SKM-1 (cell line): ENCODE results near the gene REXO1.
"Not testable (repeated sequence)": the region's sequence is repeated elsewhere in the genome, so short reads cannot be mapped to it uniquely, and the experiment has no call there.

Source experiments
- DNase-seq: peaks from one replicate; lab custom pipeline; 2025; ENCODE audit not compliant: unreplicated experiment; lab: John Stamatoyannopoulos, UW

REXO1 gene

DNA sequence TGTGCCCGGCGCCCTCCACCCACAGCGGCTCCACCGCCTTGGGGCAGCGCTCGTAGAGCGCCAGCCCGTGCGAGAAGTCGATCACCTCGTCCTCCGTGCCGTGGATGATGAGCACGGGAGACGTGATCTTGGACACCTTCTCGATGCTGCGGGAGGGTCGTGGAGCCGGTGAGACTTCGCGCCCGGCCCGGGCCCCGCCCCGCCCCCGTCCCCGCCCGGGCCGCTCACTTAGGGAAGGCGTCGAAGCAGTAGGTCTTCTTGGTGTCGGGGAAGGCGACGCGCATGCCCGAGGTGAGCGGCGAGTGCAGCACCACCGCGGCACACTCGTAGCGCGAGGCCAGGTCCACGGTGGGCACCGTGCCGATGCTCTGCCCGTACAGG, 29.0 kb upstream of the REXO1 start:
- DNase-seq, result not testable (repeated sequence)

DNA sequence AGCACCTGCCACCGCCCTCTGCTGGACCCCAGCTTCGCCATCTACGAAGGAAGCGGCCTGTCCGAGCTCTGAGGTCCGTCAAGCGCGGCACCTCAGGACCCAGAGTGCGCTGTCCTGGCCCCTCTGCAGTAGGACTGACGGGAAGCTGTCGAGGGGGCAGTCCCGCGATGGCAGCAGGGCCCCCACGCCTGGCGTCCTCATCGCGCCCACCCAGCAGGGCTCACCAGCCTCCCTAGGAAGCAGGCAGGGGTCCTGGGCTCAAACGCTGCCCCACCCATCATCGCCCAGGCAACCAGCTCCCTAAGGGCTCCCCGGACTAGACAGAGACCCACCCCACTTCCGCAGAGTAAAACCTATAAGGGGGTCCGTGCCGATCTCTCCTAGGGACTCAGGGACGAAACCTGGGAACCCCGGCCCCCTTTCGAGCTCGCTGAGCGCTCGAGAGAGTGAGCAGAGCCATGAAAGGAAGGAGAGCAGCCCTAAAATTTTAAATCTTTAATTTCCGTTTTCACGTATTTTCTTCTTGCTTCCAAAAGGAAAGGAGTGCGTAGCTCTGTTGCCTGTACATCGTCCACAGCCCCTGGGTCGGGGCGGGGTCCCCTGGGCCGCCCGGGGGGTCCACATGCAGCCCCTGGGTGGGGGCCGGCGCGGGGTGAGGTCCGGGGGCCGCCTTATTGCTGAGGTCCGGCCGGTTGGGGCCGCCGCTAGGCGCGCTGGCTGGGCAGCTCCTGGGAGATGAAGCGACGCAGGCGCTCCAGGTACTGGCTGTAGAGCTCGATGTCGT, 28.4 kb upstream of the REXO1 start:
- not testable (repeated sequence) for DNase-seq

DNA sequence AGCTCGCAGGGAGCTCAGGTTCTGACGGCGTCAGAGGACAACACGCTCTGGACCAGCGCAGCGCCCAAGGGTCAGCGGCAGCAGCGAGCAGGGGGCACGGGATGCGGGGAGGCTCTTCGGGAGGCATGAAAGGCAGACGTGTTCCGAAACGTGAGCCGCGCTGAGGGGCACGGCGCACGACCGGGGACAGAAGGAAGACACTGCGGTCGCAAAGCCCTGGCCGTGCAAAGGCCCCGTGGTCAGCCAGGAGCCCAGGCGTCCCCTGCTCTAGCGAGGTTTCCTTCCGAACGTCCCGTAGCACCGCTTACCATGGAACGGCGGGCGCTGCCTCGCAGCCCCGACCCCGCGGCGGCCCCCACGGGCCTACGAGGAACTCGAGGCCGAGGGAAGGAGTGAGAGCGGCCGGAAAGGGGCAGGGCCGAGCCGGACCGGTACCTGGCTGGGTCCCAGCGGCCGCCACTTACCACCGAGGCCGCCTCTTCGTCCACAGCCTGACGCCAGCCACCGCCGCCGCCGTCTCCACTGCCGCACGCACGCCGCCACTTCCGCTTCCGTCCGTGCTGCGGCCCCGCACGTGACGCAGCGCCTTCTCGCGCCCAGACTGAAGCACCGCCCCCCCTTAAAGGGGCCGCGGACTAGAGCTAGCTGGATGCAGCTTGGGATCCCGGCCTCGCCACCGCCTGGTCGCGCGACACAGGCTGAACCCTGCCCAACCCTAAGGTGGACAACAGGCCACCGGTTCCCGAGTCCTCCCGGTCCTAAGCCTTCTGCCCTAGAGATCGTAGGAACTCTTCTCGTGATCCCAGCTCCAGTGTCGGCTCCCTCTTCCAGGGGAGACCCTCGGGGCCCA, 27.6 kb upstream of the REXO1 start:
- peak; percentile 88 for DNase-seq

DNA sequence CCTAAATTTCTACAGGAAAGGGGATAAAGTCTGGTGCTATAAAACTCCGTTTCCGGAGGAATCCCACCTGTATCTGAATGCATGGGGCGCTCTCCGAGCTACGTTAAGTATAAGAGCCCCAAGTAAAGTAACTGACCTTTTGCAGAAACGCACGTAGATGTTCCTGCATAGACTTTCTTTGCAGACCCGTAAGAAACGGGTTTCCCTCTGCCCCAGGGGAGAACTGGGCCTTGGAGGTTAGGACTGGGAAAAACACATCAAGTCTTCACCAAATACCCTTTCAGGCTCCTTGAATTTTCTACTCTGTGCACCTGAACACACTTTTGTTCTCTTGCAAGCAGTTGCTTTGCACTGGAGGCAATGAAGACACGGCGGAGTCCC, 27.0 kb upstream of the REXO1 start:
- not testable (repeated sequence) for DNase-seq

DNA sequence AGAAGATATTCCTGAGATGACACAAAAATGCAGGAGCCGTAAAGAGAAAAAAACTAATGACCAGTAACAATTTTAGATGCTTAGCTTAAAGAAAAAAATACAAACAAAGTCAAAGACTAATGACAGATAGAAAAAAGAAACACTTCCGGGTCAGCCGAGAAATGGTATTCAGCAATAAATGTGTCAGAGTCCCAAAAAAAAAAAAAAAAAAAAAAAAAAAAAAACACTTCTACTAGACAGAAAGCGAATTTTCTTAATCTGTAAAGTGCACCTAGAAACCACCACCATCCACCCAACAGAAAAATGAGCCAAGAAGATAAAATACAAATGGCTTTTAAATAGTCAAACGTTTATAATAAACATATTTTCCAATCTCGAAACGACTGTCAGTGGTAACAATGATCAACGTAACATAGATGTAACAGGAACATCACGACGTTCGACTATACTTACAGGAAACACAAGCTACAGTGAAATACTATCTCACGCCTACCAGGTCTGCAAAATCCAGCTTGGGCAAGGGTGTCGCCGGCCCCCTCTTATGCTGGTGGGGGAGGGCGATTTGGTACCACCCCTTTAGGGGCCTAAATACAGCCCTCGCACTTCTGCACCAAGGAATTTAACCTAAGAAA, 26.4 kb upstream of the REXO1 start:
- DNase-seq, result no peak

DNA sequence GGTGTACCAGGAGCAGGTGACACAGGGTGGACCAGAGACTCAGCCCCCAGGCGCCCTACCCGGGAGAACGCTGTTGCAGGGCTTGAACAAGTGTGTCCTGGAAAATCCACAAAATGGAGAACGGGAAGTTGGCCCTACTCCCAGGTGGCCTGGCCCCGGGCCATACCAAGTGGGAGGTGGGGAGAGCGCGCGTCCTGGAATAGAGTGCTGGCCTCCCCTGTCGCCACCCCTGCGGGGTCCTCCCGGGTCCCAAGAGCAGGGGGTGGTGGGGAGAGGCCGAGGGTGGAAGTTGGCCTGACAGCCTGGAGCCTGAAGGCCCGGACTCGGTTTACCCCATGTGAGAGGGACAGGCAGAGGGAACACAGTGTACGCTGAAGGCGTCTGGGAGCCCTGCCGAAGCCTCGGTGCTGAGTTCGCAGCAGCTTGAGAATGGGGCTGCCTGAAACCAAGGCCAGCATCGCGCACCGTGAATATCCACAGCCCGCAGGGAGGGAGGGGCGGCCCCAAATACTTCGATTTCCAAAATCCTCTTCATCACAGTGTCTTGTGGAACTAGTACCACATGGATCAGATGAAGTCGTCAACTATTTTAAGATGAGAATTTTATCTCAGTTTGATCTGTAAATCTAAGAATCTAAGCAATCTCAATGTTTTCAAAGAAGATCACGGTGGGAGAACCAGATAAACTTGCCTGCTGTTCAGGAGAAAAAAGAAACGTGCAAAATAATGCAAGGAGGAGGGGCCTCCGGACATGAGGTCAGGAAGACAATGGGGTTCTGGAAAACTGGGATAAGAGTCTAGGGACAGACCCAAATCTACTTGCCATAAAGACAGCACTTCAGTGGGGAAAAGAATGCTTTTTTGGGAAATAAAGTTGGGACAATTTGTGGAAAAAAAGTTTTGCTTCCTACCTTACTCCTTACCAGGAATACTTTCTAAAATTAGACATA, 25.5 kb upstream of the REXO1 start:
- no peak for DNase-seq

DNA sequence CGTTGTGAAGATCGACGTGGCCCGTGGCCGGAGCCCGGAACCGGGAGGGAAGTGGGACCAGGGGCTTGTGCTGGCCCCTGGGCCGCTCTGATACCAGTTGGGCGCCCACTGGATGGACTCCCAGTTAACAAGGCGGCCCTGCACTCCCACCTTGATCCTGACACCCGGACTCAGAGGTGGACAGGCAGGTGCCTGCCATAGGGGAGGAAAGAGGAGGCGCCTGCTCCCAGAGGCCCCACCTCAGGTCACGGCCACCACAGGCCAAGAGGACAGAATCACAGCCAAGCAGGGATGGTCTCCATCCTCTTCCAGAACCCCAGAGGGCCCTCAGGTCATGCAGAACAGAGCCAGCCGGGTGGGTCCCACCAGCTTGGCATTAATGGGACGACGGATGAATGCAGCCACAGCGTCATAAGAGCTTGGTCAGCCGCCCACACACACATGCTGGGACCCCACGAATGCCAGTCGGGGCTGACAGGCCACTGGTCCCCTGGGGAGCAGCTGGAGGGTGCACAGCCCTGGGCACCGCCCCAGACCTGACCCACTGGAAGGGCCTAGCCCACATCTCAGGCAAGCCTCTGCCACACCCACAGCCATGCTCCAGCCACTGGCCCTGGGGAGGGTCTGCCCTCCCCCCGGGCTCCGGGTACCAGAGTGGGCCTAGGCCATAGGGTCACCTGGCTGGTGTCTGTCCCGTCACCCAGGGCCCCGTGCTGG, 24.7 kb upstream of the REXO1 start:
- DNase-seq, result no peak

DNA sequence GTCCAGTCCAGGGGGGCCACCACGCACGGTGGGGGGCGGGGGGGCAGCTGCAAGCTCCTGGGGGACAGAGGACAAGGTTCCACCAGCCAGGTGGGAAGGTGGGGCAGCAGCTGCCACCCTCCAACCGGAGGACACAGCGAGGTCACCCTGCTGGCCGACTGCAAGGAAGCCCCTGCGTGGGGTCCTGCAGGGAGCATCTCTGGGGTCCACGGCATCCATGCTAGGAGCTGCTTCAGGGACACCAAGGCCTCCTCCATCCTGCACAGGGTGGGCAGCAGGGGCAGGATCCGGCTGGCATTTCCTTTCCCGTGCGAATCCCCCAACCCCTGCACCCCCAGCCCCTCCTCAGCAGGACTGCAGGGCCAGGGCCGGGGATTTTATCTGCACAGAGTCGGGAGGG, 23.3 kb upstream of the REXO1 start:
- no peak for DNase-seq

DNA sequence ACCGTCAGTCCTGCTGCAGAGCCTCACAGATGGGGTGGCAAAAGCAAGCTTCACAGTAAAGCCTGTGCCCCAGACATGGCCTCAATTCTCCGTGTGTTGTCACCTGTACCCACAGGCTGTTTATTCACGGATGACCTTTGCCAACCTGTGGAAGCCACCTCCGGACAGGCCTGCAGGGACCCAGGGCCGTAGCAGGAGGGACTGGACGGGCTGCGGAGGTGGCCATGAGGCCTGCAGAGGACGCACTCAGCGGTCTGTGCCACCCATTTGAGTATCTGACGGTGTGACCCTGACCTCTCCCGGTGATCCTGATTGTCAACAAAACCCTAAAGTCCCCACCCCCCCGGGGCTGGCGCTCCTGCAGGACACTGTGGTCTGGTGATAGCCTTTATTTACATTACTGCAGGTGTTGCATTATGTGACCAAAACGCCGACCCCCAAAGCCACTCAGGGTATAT, 22.9 kb upstream of the REXO1 start:
- no peak for DNase-seq

DNA sequence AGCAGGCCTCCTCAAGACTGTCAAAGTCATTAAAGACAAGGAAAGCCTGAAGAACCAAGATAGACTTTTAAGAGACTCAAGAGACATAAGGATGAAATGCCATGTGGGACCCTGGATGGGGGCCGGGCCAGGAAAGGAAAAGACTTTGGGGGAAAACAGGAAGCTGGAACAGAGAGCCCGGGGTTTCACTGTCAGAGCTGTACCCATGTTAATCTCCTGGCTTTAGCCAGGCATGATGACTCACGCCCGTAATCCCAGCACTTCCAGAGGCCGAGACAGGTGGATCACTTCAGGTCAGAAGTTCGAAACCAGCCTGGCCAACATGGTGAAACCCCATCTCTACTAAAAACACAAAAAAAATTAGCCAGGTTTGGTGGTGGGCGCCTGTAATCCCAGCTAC, 20.7 kb upstream of the REXO1 start:
- DNase-seq, result no peak

DNA sequence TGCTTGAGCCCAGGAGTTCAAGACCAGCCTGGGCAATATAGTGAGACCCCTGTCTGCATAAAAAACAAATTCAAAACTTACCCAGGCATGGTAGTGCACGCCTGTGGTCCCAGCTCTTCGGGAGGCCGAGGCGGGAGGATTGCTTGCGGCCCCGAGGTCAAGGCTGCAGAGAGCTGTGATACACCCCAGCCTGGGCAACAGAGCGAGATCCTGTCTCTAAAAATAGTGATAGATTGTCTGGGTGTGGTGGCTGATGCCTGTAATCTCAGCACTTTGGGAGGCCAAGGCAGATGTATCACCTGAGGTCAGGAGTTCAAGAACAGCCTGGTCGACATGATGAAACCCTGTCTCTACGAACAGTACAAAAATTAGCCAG, 19.1 kb upstream of the REXO1 start:
- no peak for DNase-seq

DNA sequence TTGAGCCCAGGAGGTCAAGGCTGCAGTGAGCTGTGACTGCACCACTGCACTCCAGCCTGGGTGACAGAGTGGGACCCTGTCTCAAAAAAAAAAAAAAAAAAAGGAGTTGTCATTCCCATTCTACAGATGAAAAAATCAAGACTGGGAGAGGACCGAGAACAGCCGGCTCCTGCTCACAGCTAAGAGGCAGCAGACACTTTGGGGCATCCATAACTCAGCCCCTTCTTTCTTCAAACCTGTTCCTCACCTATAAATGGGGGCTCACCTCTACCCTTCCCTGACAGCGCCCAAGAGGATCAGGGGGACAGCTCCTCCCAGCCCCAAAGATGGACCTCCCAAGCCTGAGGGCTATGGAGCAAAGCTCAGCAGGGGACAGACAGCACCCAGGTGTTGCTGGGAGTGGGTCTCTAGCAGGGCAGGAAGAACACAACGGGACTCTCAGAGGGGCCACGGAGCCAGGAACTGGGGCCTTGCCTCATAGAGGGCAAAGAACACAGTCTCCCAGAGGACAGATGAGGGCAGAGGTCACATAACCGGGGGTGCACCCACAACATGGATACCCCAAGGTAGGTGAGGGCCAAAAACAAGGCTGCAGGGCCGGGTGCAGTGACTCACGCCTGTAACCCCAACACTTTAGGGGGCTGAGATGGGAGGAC, 18.5 kb upstream of the REXO1 start:
- no peak for DNase-seq

DNA sequence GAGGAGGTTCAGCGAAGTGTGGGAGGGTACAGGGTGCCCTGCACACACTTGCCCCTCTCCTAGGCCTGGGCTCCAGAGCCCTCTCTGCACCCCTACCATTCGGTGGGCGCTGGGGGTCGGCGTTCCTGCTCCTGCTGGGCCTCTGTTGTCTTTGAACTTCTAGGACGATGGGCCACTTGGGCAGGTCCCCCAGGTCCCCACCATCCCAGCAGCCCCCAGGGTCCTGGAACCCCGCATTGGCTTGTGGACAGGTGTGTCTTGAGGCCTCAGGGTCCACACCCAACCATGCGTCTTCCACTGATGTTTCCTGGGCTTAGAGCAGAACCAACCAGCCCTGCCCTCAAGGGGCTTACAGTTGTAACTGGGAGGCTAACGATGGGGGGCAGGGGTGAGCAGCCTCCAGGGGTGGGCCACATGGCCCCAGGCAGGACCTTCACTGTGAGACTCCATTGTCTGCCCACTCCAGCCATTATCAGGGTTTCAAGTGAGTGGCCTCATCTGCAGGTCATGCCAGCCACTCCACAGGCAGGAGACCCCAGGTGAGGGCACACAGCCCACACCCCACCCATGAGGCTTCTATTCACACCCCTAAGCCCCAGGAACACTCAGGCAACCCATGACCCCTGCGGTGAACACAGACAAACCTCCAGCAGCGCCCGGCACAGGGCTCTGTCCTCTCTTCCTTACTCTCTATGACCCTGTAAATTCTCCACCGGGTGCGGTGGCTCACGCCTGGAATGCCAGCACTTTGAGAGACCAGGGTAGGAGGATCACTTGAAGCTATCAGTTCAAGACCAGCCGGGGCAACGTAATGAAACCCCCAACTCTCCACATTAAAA, 17.1 kb upstream of the REXO1 start:
- no peak for DNase-seq

DNA sequence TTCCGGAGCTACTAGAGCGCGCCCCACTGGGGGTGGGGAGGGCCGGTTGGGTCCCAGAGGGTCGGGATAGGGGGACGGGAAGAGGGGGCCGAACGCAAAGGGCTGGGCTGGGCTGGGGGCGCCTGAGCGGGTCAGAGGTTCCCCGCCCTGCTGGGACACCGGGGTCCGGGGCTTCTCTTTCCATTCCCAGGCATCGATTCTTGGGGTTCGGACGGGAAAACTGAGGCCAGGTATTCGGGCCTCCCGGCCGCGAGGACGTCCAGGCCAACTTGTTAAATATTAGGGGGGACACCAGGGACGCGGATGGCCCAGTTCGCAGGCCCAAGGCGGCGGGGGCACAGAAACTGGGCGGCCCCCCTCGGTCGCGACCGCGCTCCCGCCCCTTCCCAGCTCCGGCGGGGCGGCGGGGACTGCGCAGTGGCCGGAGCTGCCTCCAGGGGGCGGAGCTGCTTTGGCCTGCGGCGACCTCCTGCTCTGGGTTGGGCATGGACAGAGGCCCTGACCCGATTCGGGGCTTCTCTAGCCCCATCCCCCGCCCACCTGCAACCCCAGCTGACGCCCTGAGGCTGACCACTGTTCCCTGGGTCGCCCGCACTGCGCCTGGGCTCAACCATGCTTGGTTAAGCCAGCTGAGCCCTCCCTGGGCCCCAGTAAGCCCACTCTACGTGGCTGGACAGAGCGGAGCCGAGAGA, 16.3 kb upstream of the REXO1 start:
- DNase-seq, result peak; percentile 46

DNA sequence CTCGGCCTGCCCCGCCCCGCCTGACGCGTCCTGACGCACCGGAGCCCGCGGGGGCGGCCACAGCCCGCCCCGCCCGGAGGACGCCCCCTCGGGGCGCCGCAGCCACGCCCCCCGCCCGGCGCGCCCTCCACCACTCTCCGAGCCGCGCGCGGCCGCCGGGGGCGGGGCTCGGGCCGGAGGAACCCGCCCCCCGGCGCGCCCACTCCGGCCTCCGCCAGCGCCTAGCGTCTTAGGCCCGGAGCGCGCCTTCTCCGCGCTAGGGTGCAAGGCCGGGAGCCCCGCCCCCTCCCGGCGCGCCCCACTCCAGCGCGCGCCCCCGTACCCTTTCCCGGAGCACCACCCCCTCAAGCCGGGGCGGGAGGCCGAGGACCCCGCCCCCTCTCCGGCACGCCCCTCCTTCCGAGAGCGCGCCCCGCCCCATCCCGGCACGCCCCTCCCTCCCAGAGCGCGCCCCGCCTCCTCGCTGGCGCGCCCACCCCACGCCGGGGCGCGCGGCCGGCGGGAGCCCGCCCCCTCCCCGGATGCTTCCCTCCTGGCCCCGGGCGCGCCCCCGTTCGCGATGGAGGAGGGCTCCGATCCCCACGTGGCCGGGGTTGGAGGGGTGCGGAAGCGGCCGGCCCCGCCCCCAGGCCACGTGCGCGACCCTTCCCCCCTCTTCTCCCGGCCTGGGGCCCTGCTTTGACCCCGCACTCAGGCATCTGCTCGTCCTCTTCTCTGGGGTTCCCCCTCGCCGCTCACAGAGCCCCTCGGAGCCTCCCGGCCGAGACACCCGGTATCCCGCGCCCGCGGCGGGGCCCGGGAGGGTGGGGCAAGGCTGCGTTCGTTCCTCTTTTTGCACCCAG, 15.6 kb upstream of the REXO1 start:
- peak; percentile 88 for DNase-seq

DNA sequence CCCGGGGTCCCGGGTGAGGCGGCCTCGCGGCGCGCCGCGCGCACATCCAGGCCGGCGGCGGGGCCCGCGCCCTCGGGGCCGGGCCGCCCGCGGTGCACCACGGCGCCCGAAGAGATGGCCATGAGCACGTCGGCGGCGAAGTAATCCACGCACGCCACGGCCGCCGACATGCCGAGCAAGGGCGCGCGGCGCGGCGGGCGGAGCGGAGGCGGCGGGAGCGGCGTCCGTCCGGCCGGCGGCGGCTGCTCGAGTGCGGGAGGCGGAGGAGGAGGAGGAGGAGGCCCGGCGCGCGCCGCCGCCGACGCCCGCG, 15.0 kb upstream of the REXO1 start, which contains the start of gene KLF16:
TSS of gene KLF16 (minus strand) at position 252 of the 310 bp plus-strand sequence. CDS start at position 170, 82 bp downstream.
- DNase-seq, result no peak
